NCI-H1092 (cell line): ENCODE data around the gene LHFPL3.

ENCODE experiments used
- DNase-seq: peaks from one replicate; lab custom pipeline; 2025; lab: John Stamatoyannopoulos, UW

The LHFPL3 gene

GRCh38 chr7:104848138-104848990 lies 520.0 kb downstream of the LHFPL3 start:
- DNase-seq, result peak; percentile 66

GRCh38 chr7:104850374-104850773 lies 522.0 kb downstream of the LHFPL3 start:
- DNase-seq, result no peak

- no peak for DNase-seq
Measured at GRCh38 chr7:104851268-104851667, 522.9 kb downstream of the LHFPL3 start.

GRCh38 chr7:104852386-104852785 lies 524.0 kb downstream of the LHFPL3 start:
- no peak for DNase-seq

- no peak for DNase-seq
Measured at GRCh38 chr7:104855861-104856260, 527.5 kb downstream of the LHFPL3 start.

GRCh38 chr7:104857458-104858425 lies 529.3 kb downstream of the LHFPL3 start:
- DNase-seq, result no peak

- no peak for DNase-seq
Measured at GRCh38 chr7:104859754-104860426, 531.5 kb downstream of the LHFPL3 start.

GRCh38 chr7:104861729-104862390 lies 533.5 kb downstream of the LHFPL3 start:
- no peak for DNase-seq

GRCh38 chr7:104862719-104863118 lies 534.3 kb downstream of the LHFPL3 start:
- DNase-seq, result peak; percentile 15

- no peak for DNase-seq
Measured at GRCh38 chr7:104873401-104873800, 545.0 kb downstream of the LHFPL3 start.

- no peak for DNase-seq
Measured at GRCh38 chr7:104878577-104878976, 550.2 kb downstream of the LHFPL3 start.

- DNase-seq, result no peak
Measured at GRCh38 chr7:104883248-104883717, 554.9 kb downstream of the LHFPL3 start.

GRCh38 chr7:104883718-104884452 lies 555.5 kb downstream of the LHFPL3 start:
- peak; percentile 24 for DNase-seq

GRCh38 chr7:104886651-104887050 lies 558.2 kb downstream of the LHFPL3 start:
- DNase-seq, result no peak

- no peak for DNase-seq
Measured at GRCh38 chr7:104890216-104890615, 561.8 kb downstream of the LHFPL3 start.

- DNase-seq, result no peak
Measured at GRCh38 chr7:104891949-104892348, 563.5 kb downstream of the LHFPL3 start.

- DNase-seq, result no peak
Measured at GRCh38 chr7:104894314-104894713, 565.9 kb downstream of the LHFPL3 start.

GRCh38 chr7:104894726-104895521 lies 566.5 kb downstream of the LHFPL3 start:
- no peak for DNase-seq

GRCh38 chr7:104895522-104896236 lies 567.3 kb downstream of the LHFPL3 start:
- no peak for DNase-seq
